ENCODE data around the gene DNHD1.

Gene DNHD1

GRCh38 chr11:6576471-6577373, 79.6 kb downstream of the DNHD1 start:
- Mint-ChIP-seq H3K27me3 (no peaks in the 10 kb centered on the region), H3K27ac (no peak overlapping the region), H3K4me3 (no peak overlapping the region), H3K4me1 (no peaks in the 10 kb centered on the region), H3K9me3 (no peaks in the 10 kb centered on the region)
- ATAC-seq (no peak), DNase-seq (no peak)

- Mint-ChIP-seq H3K9me3 (peaks cover 5% of the 10 kb centered on the region in 2 donors), H3K4me1 (no peaks in the 10 kb centered on the region), H3K4me3 (no peak overlapping the region), H3K27ac (no peak overlapping the region), H3K27me3 (no peaks in the 10 kb centered on the region)
- ATAC-seq (no peak), DNase-seq (no peak)
Observed at GRCh38 chr11:6578134-6578533, 81.1 kb downstream of the DNHD1 start.

GRCh38 chr11:6579681-6580080, 82.6 kb downstream of the DNHD1 start:
- Mint-ChIP-seq H3K4me1 (no peaks in the 10 kb centered on the region), H3K4me3 (no peak overlapping the region), H3K9me3 (peaks cover 20% of the 10 kb centered on the region in 2 donors), H3K27ac (no peak overlapping the region), H3K27me3 (no peaks in the 10 kb centered on the region)
- ATAC-seq, result no peak
- DNase-seq, result no peak

DNA sequence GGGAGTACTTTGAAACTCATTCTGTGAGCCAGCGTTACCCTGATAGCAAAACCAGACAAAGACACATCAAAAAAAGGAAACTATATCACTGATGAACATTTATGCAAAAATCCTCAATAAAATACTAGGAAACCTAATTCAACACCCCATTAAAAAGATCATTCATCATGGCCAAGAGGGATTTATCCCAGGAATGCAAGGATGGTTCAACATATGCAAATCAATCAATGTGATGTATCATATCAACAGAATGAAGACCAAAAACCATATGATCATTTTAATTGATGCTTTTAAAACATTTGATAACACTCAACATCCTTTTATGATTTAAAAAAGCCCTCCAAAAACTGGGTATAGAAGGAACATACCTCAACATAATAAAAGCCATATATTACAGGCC, 86.5 kb downstream of the DNHD1 start:
- H3K9me3 Mint-ChIP-seq, result peaks cover 23% of the 10 kb centered on the region in 2 donors
- H3K4me1 Mint-ChIP-seq, result no peaks in the 10 kb centered on the region
- H3K4me3 Mint-ChIP-seq, result no peak overlapping the region
- H3K27me3 Mint-ChIP-seq, result no peaks in the 10 kb centered on the region
- DNase-seq (no peak), ATAC-seq (no peak)
- no peak overlapping the region for H3K27ac Mint-ChIP-seq

GRCh38 chr11:6584528-6584927, 87.4 kb downstream of the DNHD1 start:
- Mint-ChIP-seq H3K27me3 (no peaks in the 10 kb centered on the region), H3K27ac (no peak overlapping the region), H3K4me3 (no peak overlapping the region), H3K9me3 (peaks cover 23% of the 10 kb centered on the region in 2 donors), H3K4me1 (no peaks in the 10 kb centered on the region)
- DNase-seq, result no peak
- ATAC-seq, result no peak

DNA sequence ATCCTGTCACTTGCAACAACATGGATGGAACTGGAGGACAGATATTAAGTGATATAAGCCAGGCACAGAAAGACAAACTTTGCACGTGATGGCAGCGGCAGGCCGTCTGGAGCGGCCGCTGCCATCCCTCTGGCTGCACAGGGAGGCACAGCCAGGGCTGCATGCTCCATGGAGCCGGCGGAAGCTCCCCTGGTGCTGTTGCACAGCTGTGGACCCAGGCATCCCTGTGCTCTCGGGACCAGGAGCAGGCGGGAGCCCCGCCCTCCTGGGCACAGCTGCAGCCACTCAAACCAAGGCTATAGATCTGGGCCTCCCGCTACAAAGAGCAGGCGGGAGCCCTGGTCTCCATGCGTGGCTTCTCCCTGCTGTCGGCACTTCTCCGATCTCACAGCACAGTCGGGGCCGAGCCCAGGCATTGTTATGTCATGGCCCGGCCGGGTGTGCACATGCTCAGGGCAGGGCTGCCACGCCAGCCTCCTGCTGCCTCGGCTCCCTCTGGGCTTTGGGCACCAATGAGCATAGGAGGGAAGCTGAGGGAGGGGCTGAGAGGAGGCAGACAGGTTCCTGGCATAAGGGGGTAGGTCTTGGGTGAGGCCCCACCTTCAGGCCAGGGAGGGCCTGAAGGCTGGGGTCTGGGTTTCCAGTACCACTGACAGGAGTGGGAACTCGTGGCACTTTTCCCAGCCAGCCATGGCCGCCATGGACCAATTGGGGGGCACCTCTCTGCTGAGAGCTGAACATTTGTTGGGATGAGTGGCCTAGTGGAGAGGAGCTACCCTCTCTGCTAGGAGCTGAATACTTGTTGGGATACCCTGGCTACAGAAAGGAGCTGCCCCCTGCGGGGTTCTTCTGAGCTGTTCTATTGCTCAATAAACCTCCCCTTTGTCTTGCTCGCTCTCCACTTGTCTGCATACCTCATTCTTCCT, 89.6 kb downstream of the DNHD1 start:
- Mint-ChIP-seq H3K9me3 (peaks cover 23% of the 10 kb centered on the region in 2 donors), H3K4me3 (no peak overlapping the region), H3K4me1 (no peaks in the 10 kb centered on the region), H3K27ac (no peak overlapping the region), H3K27me3 (no peaks in the 10 kb centered on the region)
- ATAC-seq (peak; percentile 20), DNase-seq (no peak)

GRCh38 chr11:6587360-6587953, 90.4 kb downstream of the DNHD1 start:
- no peak overlapping the region for H3K27ac Mint-ChIP-seq
- H3K27me3 Mint-ChIP-seq, result no peaks in the 10 kb centered on the region
- no peak overlapping the region for H3K4me3 Mint-ChIP-seq
- no peak for DNase-seq
- ATAC-seq, result no peak
- no peaks in the 10 kb centered on the region for H3K4me1 Mint-ChIP-seq
- peaks cover 23% of the 10 kb centered on the region in 2 donors for H3K9me3 Mint-ChIP-seq

- Mint-ChIP-seq H3K27me3 (no peaks in the 10 kb centered on the region), H3K9me3 (peaks cover 19% of the 10 kb centered on the region in 2 donors), H3K4me1 (no peaks in the 10 kb centered on the region), H3K4me3 (no peak overlapping the region), H3K27ac (no peak overlapping the region)
- ATAC-seq (no peak), DNase-seq (no peak)
Observed at GRCh38 chr11:6588018-6588417, 90.9 kb downstream of the DNHD1 start.

GRCh38 chr11:6594142-6594768, 97.2 kb downstream of the DNHD1 start:
- H3K27ac Mint-ChIP-seq, result peak overlapping the region; percentile 4 to 24
- DNase-seq, result no peak
- no peaks in the 10 kb centered on the region for H3K9me3 Mint-ChIP-seq
- no peaks in the 10 kb centered on the region for H3K27me3 Mint-ChIP-seq
- no peak for ATAC-seq
- peaks cover 28% of the 10 kb centered on the region for H3K4me1 Mint-ChIP-seq
- H3K4me3 Mint-ChIP-seq, result no peak overlapping the region

- Mint-ChIP-seq H3K27me3 (no peaks in the 10 kb centered on the region), H3K9me3 (no peaks in the 10 kb centered on the region), H3K27ac (peak overlapping the region; percentile 40 to 62), H3K4me3 (no peak overlapping the region), H3K4me1 (peaks cover 33% of the 10 kb centered on the region)
- ATAC-seq, result no peak
- no peak for DNase-seq
Observed at GRCh38 chr11:6596239-6596877, 99.3 kb downstream of the DNHD1 start.

DNA sequence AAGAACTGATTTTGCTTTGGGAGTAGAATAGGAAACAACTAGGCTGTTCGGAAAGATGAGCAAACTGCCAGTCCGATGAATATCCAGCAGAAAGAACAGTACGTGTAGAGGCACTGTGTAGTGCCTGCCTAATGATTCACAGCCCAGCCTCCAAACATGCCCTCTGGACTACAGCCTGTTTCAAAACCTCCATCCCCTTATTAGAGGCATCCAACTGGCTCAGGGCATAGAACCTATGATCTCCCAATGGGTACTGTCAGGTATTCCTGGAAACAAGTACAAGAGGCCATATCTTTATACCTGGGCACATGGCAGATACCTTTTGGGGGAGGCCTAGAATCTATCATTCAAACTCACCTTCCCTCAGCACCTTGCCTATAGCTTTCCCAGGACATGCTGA, 101.5 kb downstream of the DNHD1 start:
- Mint-ChIP-seq H3K4me1 (peaks cover 30% of the 10 kb centered on the region), H3K27ac (no peak overlapping the region), H3K9me3 (no peaks in the 10 kb centered on the region), H3K27me3 (no peaks in the 10 kb centered on the region), H3K4me3 (no peak overlapping the region)
- DNase-seq (no peak), ATAC-seq (no peak)

DNA sequence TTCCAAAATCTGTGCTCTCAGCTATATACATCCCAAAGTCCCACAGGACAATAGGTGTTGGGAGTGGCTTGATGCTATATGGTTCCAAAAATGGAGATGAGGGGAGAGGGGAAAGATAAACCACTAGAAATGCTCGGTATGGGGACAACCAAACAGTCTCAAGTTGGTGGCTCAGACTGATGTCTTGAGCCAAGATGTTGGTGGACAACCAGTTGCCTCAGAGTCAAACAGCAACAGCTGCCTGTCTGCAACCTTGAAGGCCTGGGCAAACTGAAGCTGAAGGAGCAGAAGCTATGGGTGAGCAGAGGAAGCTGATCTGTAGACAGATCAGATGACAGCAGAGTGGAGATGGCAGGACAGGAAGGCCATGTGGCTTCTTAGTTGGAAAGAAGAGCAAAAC, 102.4 kb downstream of the DNHD1 start:
- Mint-ChIP-seq H3K4me3 (no peak overlapping the region), H3K9me3 (no peaks in the 10 kb centered on the region), H3K27me3 (no peaks in the 10 kb centered on the region), H3K27ac (peak overlapping the region in 1 of 2 donors; percentile 17), H3K4me1 (peaks cover 21% of the 10 kb centered on the region)
- ATAC-seq (no peak), DNase-seq (no peak)

DNA sequence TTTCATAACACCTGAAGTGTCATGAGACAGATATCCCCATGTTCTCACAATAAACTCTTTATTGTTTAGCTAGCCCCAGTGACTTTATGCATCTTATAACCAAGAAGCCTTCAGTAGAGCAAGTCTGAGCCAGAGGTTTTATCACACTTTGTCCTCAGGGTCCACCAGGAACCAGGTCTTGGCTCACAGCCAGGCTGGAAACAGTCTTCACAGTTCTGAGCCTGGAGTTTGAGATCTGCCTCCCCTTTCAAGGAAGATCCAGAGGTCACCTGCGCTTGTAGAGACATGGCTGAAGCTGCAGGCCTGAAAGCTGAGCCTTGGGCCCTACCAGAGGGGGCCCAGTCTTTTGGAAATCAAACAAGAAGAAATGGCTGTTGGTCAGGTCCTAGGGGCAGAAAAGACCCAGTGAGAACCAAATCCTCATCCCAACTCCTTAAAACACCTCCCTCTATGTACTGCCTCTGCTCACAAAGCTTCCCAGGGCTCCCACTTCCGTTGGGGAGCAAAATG, 102.9 kb downstream of the DNHD1 start:
- no peak for DNase-seq
- H3K4me3 Mint-ChIP-seq, result no peak overlapping the region
- no peaks in the 10 kb centered on the region for H3K9me3 Mint-ChIP-seq
- no peak for ATAC-seq
- H3K27me3 Mint-ChIP-seq, result no peaks in the 10 kb centered on the region
- H3K4me1 Mint-ChIP-seq, result peaks cover 18% of the 10 kb centered on the region
- H3K27ac Mint-ChIP-seq, result peak overlapping the region in 1 of 2 donors; percentile 17

DNA sequence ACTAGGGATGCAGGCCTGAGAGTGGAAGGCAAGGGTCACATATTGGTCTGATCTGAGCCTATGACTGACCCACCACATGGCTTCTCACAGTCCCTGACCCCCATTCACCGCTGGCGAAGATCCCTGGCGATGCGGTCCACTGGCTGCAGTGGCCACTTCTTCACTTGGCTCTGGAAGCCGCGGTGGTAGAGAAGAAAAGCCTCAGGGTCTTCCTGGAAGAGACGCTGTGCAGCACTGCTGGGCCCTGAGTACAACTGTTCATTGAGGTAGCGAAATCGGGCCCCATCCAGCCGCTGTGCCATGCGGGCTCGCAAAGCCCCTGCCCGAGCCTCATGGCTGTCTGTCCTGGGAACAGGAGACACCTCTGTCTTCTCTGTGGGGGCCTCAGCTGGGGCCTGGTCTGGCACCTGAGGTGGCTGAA, 104.0 kb downstream of the DNHD1 start:
- Mint-ChIP-seq H3K4me1 (peaks cover 15% of the 10 kb centered on the region), H3K27ac (peak overlapping the region in 1 of 2 donors; percentile 72), H3K9me3 (no peaks in the 10 kb centered on the region), H3K4me3 (no peak overlapping the region), H3K27me3 (no peaks in the 10 kb centered on the region)
- DNase-seq (no peak), ATAC-seq (no peak)
